Measurements from ENCODE around the gene SIX3. TPM values are rescaled to one million over a fixed set of nuclear protein-coding genes. Genes with fewer than 3 reads are reported as not detected.

SIX3 gene
- polyA plus RNA-seq, 1 donor from 2014 or later, result not detected

GRCh38 chr2:44926957-44927356, 14.5 kb upstream of the SIX3 start:
- Mint-ChIP-seq H3K27ac (no peak overlapping the region), H3K9me3 (peaks cover 0 to 1% (median 0%) of the 10 kb centered on the region in 3 donors), H3K27me3 (peaks cover 71% of the 10 kb centered on the region), H3K36me3 (peaks cover 2% of the 10 kb centered on the region), H3K4me1 (peaks cover 10 to 14% (median 14%) of the 10 kb centered on the region in 3 donors), H3K4me3 (no peak overlapping the region)

GRCh38 chr2:44927985-44928482, 13.5 kb upstream of the SIX3 start:
- peak overlapping the region in 2 of 3 donors; percentile 44 to 62 for H3K27ac Mint-ChIP-seq

GRCh38 chr2:44928483-44929158, 12.9 kb upstream of the SIX3 start:
- H3K4me3 Mint-ChIP-seq, result peak overlapping the region in 1 of 4 donors; percentile 44
- H3K36me3 Mint-ChIP-seq, result peaks cover 2% of the 10 kb centered on the region
- peaks cover 12 to 14% (median 14%) of the 10 kb centered on the region in 3 donors for H3K4me1 Mint-ChIP-seq
- H3K9me3 Mint-ChIP-seq, result peaks cover 0 to 3% (median 0%) of the 10 kb centered on the region in 3 donors
- peaks cover 74% of the 10 kb centered on the region for H3K27me3 Mint-ChIP-seq
- peak overlapping the region in 2 of 3 donors; percentile 44 to 62 for H3K27ac Mint-ChIP-seq

More at GRCh38 chr2:44927985-44928482, 13.5 kb upstream of the SIX3 start:
- H3K9me3 Mint-ChIP-seq, result no peaks in the 10 kb centered on the region
- peak overlapping the region in 1 of 4 donors; percentile 44 for H3K4me3 Mint-ChIP-seq
- peaks cover 2% of the 10 kb centered on the region for H3K36me3 Mint-ChIP-seq
- H3K4me1 Mint-ChIP-seq, result peaks cover 12 to 14% (median 14%) of the 10 kb centered on the region in 3 donors
- peaks cover 72% of the 10 kb centered on the region for H3K27me3 Mint-ChIP-seq

- Mint-ChIP-seq H3K9me3 (peaks cover 0 to 3% (median 0%) of the 10 kb centered on the region in 3 donors), H3K36me3 (peaks cover 2% of the 10 kb centered on the region), H3K27ac (no peak overlapping the region), H3K4me1 (peaks cover 12 to 14% (median 14%) of the 10 kb centered on the region in 3 donors), H3K27me3 (peaks cover 73% of the 10 kb centered on the region), H3K4me3 (no peak overlapping the region)
Measured at GRCh38 chr2:44929159-44929734, 12.3 kb upstream of the SIX3 start.

- H3K4me3 Mint-ChIP-seq, result peak overlapping the region; percentile 21 to 83 (median 52)
- peaks cover 70% of the 10 kb centered on the region for H3K27me3 Mint-ChIP-seq
- H3K27ac Mint-ChIP-seq, result peak overlapping the region in 2 of 3 donors; percentile 19 to 43
- H3K9me3 Mint-ChIP-seq, result peaks cover 0 to 3% (median 0%) of the 10 kb centered on the region in 3 donors
- H3K36me3 Mint-ChIP-seq, result peaks cover 2% of the 10 kb centered on the region
- peaks cover 12 to 14% (median 14%) of the 10 kb centered on the region in 3 donors for H3K4me1 Mint-ChIP-seq
Measured at GRCh38 chr2:44929735-44930273, 11.7 kb upstream of the SIX3 start.

GRCh38 chr2:44930274-44931197, 11.0 kb upstream of the SIX3 start:
- Mint-ChIP-seq H3K4me3 (peak overlapping the region in 3 of 4 donors; percentile 51 to 83 (median 70)), H3K9me3 (peaks cover 0 to 3% (median 0%) of the 10 kb centered on the region in 3 donors), H3K27ac (peak overlapping the region in 1 of 3 donors; percentile 19), H3K4me1 (peaks cover 12 to 14% (median 14%) of the 10 kb centered on the region in 3 donors), H3K27me3 (peaks cover 68% of the 10 kb centered on the region), H3K36me3 (peaks cover 2% of the 10 kb centered on the region)

GRCh38 chr2:44931198-44931780, 10.2 kb upstream of the SIX3 start:
- Mint-ChIP-seq H3K4me3 (peak overlapping the region in 2 of 4 donors; percentile 1 to 51), H3K4me1 (peaks cover 12 to 16% (median 14%) of the 10 kb centered on the region in 3 donors), H3K9me3 (peaks cover 0 to 3% (median 0%) of the 10 kb centered on the region in 3 donors)

GRCh38 chr2:44932079-44932478, 9.4 kb upstream of the SIX3 start:
- Mint-ChIP-seq H3K4me3 (no peak overlapping the region), H3K27me3 (peaks cover 70% of the 10 kb centered on the region), H3K36me3 (peaks cover 2% of the 10 kb centered on the region), H3K9me3 (peaks cover 0 to 5% (median 0%) of the 10 kb centered on the region in 3 donors), H3K27ac (peak overlapping the region in 1 of 3 donors; percentile 19), H3K4me1 (peaks cover 12 to 18% (median 14%) of the 10 kb centered on the region in 3 donors)

More at GRCh38 chr2:44931198-44931780, 10.2 kb upstream of the SIX3 start:
- Mint-ChIP-seq H3K36me3 (peaks cover 2% of the 10 kb centered on the region), H3K27me3 (peaks cover 68% of the 10 kb centered on the region), H3K27ac (peak overlapping the region in 1 of 3 donors; percentile 19)

GRCh38 chr2:44932564-44933392, 8.7 kb upstream of the SIX3 start:
- Mint-ChIP-seq H3K4me1 (peaks cover 12 to 20% (median 14%) of the 10 kb centered on the region in 3 donors), H3K27ac (peak overlapping the region in 2 of 3 donors; percentile 8 to 25), H3K9me3 (peaks cover 0 to 5% (median 0%) of the 10 kb centered on the region in 3 donors), H3K4me3 (peak overlapping the region in 2 of 4 donors; percentile 12 to 83), H3K36me3 (peaks cover 2% of the 10 kb centered on the region), H3K27me3 (peaks cover 71% of the 10 kb centered on the region)

GRCh38 chr2:44933434-44933951, 8.0 kb upstream of the SIX3 start:
- Mint-ChIP-seq H3K27ac (peak overlapping the region in 1 of 3 donors; percentile 25), H3K9me3 (peaks cover 0 to 5% (median 0%) of the 10 kb centered on the region in 3 donors), H3K27me3 (peaks cover 71% of the 10 kb centered on the region), H3K36me3 (peaks cover 2% of the 10 kb centered on the region), H3K4me3 (peak overlapping the region in 1 of 4 donors; percentile 83), H3K4me1 (peaks cover 12 to 22% (median 14%) of the 10 kb centered on the region in 3 donors)

GRCh38 chr2:44934038-44934982, 7.2 kb upstream of the SIX3 start:
- H3K36me3 Mint-ChIP-seq, result peaks cover 2% of the 10 kb centered on the region
- peaks cover 12 to 22% (median 14%) of the 10 kb centered on the region in 3 donors for H3K4me1 Mint-ChIP-seq
- H3K9me3 Mint-ChIP-seq, result peaks cover 0 to 5% (median 0%) of the 10 kb centered on the region in 3 donors
- H3K27ac Mint-ChIP-seq, result no peak overlapping the region
- H3K27me3 Mint-ChIP-seq, result peaks cover 72% of the 10 kb centered on the region
- H3K4me3 Mint-ChIP-seq, result peak overlapping the region in 3 of 4 donors; percentile 61 to 67 (median 63)
